ENCODE measurements around the gene CDA. TPM values are rescaled to one million over a fixed set of nuclear protein-coding genes. Genes with fewer than 3 reads are reported as not detected.
"Not testable (repeated sequence)": the region's sequence is repeated elsewhere in the genome, so short reads cannot be mapped to it uniquely, and the experiment has no call there.

CDA gene
- polyA plus RNA-seq, 4 donors, result 0.58 to 53.0 (median 4.4) TPM

- FAIRE-seq, result no peak
- Histone ChIP-seq H3K36me3 (ENCODE audit: control insufficient read depth in 3 of 3, insufficient read depth in 2 of 3, low read depth in 1 of 3, low read length in 3 of 3) (no peaks in the 10 kb centered on the region), H3K9me3 (ENCODE audit: control insufficient read depth in 2 of 2, insufficient read depth in 1 of 2, low read depth in 1 of 2, low read length in 1 of 2) (no peaks in the 10 kb centered on the region), H3K27ac (ENCODE audit: low read depth in 1 of 3, low read length in 2 of 3) (no peak overlapping the region), H3K27me3 (ENCODE audit: control insufficient read depth in 3 of 3, insufficient read depth in 3 of 3, low read length in 3 of 3) (peaks cover 0 to 5% (median 0%) of the 10 kb centered on the region in 3 donors), H3K4me1 (ENCODE audit: control insufficient read depth in 3 of 3, insufficient read depth in 2 of 3, low read depth in 1 of 3, low read length in 2 of 3) (no peaks in the 10 kb centered on the region), H3K4me3 (ENCODE audit: low read depth in 1 of 3, low read length in 3 of 3) (no peak overlapping the region)
- DNase-seq, result peak in 1 of 2 donors; percentile 29
- 83 to 87% (median 87%) methylated on average over 9 of the region's 9 CpGs for WGBS, 3 donors
These were observed 14.9 kb downstream of the CDA start for GRCh38 chr1:20603504-20604464.

- H3K9me3 ChIP-seq (ENCODE audit: control insufficient read depth in 2 of 2, insufficient read depth in 1 of 2, low read depth in 1 of 2, low read length in 1 of 2), result no peaks in the 10 kb centered on the region
- peak in 1 of 2 donors; percentile 53 for DNase-seq
These were observed 15.8 kb downstream of the CDA start for GRCh38 chr1:20604678-20605077.

GRCh38 chr1:20606801-20607570 lies 18.1 kb downstream of the CDA start:
- not testable (repeated sequence) for DNase-seq; H3K27me3 ChIP-seq (ENCODE audit: control insufficient read depth in 3 of 3, insufficient read depth in 3 of 3, low read length in 3 of 3); H3K4me1 ChIP-seq (ENCODE audit: control insufficient read depth in 3 of 3, insufficient read depth in 2 of 3, low read depth in 1 of 3, low read length in 2 of 3); H3K9me3 ChIP-seq (ENCODE audit: control insufficient read depth in 2 of 2, insufficient read depth in 1 of 2, low read depth in 1 of 2, low read length in 1 of 2); H3K4me3 ChIP-seq (ENCODE audit: low read depth in 1 of 3, low read length in 3 of 3); H3K36me3 ChIP-seq (ENCODE audit: control insufficient read depth in 3 of 3, insufficient read depth in 2 of 3, low read depth in 1 of 3, low read length in 3 of 3); H3K27ac ChIP-seq (ENCODE audit: low read depth in 1 of 3, low read length in 2 of 3); FAIRE-seq
- WGBS, 3 donors, result 70 to 82% (median 77%) methylated on average over 5 to 6 of the region's 7 CpGs

More at GRCh38 chr1:20604678-20605077, 15.8 kb downstream of the CDA start:
- no peak for FAIRE-seq
- Histone ChIP-seq H3K36me3 (ENCODE audit: control insufficient read depth in 3 of 3, insufficient read depth in 2 of 3, low read depth in 1 of 3, low read length in 3 of 3) (no peaks in the 10 kb centered on the region), H3K4me3 (ENCODE audit: low read depth in 1 of 3, low read length in 3 of 3) (no peak overlapping the region), H3K27ac (ENCODE audit: low read depth in 1 of 3, low read length in 2 of 3) (peak overlapping the region in 1 of 3 donors; percentile 36), H3K4me1 (ENCODE audit: control insufficient read depth in 3 of 3, insufficient read depth in 2 of 3, low read depth in 1 of 3, low read length in 2 of 3) (no peaks in the 10 kb centered on the region), H3K27me3 (ENCODE audit: control insufficient read depth in 3 of 3, insufficient read depth in 3 of 3, low read length in 3 of 3) (peaks cover 0 to 5% (median 0%) of the 10 kb centered on the region in 3 donors)
- WGBS, 3 donors, result 54 to 74% (median 56%) methylated on average over 7 of the region's 7 CpGs

- Histone ChIP-seq H3K36me3 (ENCODE audit: control insufficient read depth in 3 of 3, insufficient read depth in 2 of 3, low read depth in 1 of 3, low read length in 3 of 3) (no peaks in the 10 kb centered on the region), H3K4me1 (ENCODE audit: control insufficient read depth in 3 of 3, insufficient read depth in 2 of 3, low read depth in 1 of 3, low read length in 2 of 3) (no peaks in the 10 kb centered on the region), H3K27me3 (ENCODE audit: control insufficient read depth in 3 of 3, insufficient read depth in 3 of 3, low read length in 3 of 3) (peaks cover 0 to 5% (median 0%) of the 10 kb centered on the region in 3 donors), H3K27ac (ENCODE audit: low read depth in 1 of 3, low read length in 2 of 3) (no peak overlapping the region), H3K9me3 (ENCODE audit: control insufficient read depth in 2 of 2, insufficient read depth in 1 of 2, low read depth in 1 of 2, low read length in 1 of 2) (no peaks in the 10 kb centered on the region), H3K4me3 (ENCODE audit: low read depth in 1 of 3, low read length in 3 of 3) (no peak overlapping the region)
- no peak for DNase-seq
- FAIRE-seq, result no peak
- 71 to 84% (median 81%) methylated on average over 6 of the region's 6 CpGs for WGBS, 3 donors
These were observed 20.6 kb downstream of the CDA start for GRCh38 chr1:20609541-20609940.

GRCh38 chr1:20610970-20611369 lies 22.1 kb downstream of the CDA start:
- Histone ChIP-seq H3K4me1 (ENCODE audit: control insufficient read depth in 3 of 3, insufficient read depth in 2 of 3, low read depth in 1 of 3, low read length in 2 of 3) (no peaks in the 10 kb centered on the region), H3K4me3 (ENCODE audit: low read depth in 1 of 3, low read length in 3 of 3) (no peak overlapping the region), H3K27ac (ENCODE audit: low read depth in 1 of 3, low read length in 2 of 3) (no peak overlapping the region), H3K36me3 (ENCODE audit: control insufficient read depth in 3 of 3, insufficient read depth in 2 of 3, low read depth in 1 of 3, low read length in 3 of 3) (no peaks in the 10 kb centered on the region), H3K9me3 (ENCODE audit: control insufficient read depth in 2 of 2, insufficient read depth in 1 of 2, low read depth in 1 of 2, low read length in 1 of 2) (no peaks in the 10 kb centered on the region), H3K27me3 (ENCODE audit: control insufficient read depth in 3 of 3, insufficient read depth in 3 of 3, low read length in 3 of 3) (peaks cover 0 to 5% (median 0%) of the 10 kb centered on the region in 3 donors)
- FAIRE-seq (no peak), DNase-seq (no peak)
- WGBS, 3 donors, result 93 to 98% (median 95%) methylated on average over 2 of the region's 2 CpGs

GRCh38 chr1:20611652-20612051 lies 22.8 kb downstream of the CDA start:
- WGBS, 3 donors, result 90 to 95% (median 92%) methylated on average over 5 of the region's 5 CpGs
- Histone ChIP-seq H3K27ac (ENCODE audit: low read depth in 1 of 3, low read length in 2 of 3) (no peak overlapping the region), H3K4me1 (ENCODE audit: control insufficient read depth in 3 of 3, insufficient read depth in 2 of 3, low read depth in 1 of 3, low read length in 2 of 3) (no peaks in the 10 kb centered on the region), H3K4me3 (ENCODE audit: low read depth in 1 of 3, low read length in 3 of 3) (no peak overlapping the region), H3K27me3 (ENCODE audit: control insufficient read depth in 3 of 3, insufficient read depth in 3 of 3, low read length in 3 of 3) (peaks cover 0 to 5% (median 0%) of the 10 kb centered on the region in 3 donors), H3K9me3 (ENCODE audit: control insufficient read depth in 2 of 2, insufficient read depth in 1 of 2, low read depth in 1 of 2, low read length in 1 of 2) (no peaks in the 10 kb centered on the region), H3K36me3 (ENCODE audit: control insufficient read depth in 3 of 3, insufficient read depth in 2 of 3, low read depth in 1 of 3, low read length in 3 of 3) (no peaks in the 10 kb centered on the region)
- FAIRE-seq (no peak), DNase-seq (no peak)

GRCh38 chr1:20612221-20612746 lies 23.4 kb downstream of the CDA start:
- DNase-seq (no peak), FAIRE-seq (no peak)
- Histone ChIP-seq H3K4me1 (ENCODE audit: control insufficient read depth in 3 of 3, insufficient read depth in 2 of 3, low read depth in 1 of 3, low read length in 2 of 3) (no peaks in the 10 kb centered on the region), H3K9me3 (ENCODE audit: control insufficient read depth in 2 of 2, insufficient read depth in 1 of 2, low read depth in 1 of 2, low read length in 1 of 2) (no peaks in the 10 kb centered on the region), H3K27ac (ENCODE audit: low read depth in 1 of 3, low read length in 2 of 3) (no peak overlapping the region), H3K4me3 (ENCODE audit: low read depth in 1 of 3, low read length in 3 of 3) (no peak overlapping the region), H3K27me3 (ENCODE audit: control insufficient read depth in 3 of 3, insufficient read depth in 3 of 3, low read length in 3 of 3) (peaks cover 0 to 5% (median 0%) of the 10 kb centered on the region in 3 donors), H3K36me3 (ENCODE audit: control insufficient read depth in 3 of 3, insufficient read depth in 2 of 3, low read depth in 1 of 3, low read length in 3 of 3) (no peaks in the 10 kb centered on the region)
- 27 to 70% (median 52%) methylated on average over 11 of the region's 11 CpGs for WGBS, 3 donors

- no peak for FAIRE-seq
- 55 to 67% (median 63%) methylated on average over 3 of the region's 3 CpGs for WGBS, 3 donors
These were observed 25.3 kb downstream of the CDA start for GRCh38 chr1:20614131-20614579.

More at GRCh38 chr1:20614131-20614579, 25.3 kb downstream of the CDA start:
- H3K9me3 ChIP-seq (ENCODE audit: control insufficient read depth in 2 of 2, insufficient read depth in 1 of 2, low read depth in 1 of 2, low read length in 1 of 2), result no peaks in the 10 kb centered on the region
- peak overlapping the region in 1 of 3 donors; percentile 74 for H3K27ac ChIP-seq (ENCODE audit: low read depth in 1 of 3, low read length in 2 of 3)
- DNase-seq, result no peak
- no peaks in the 10 kb centered on the region for H3K27me3 ChIP-seq (ENCODE audit: control insufficient read depth in 3 of 3, insufficient read depth in 3 of 3, low read length in 3 of 3)
- no peaks in the 10 kb centered on the region for H3K4me1 ChIP-seq (ENCODE audit: control insufficient read depth in 3 of 3, insufficient read depth in 2 of 3, low read depth in 1 of 3, low read length in 2 of 3)
- no peaks in the 10 kb centered on the region for H3K36me3 ChIP-seq (ENCODE audit: control insufficient read depth in 3 of 3, insufficient read depth in 2 of 3, low read depth in 1 of 3, low read length in 3 of 3)
- no peak overlapping the region for H3K4me3 ChIP-seq (ENCODE audit: low read depth in 1 of 3, low read length in 3 of 3)

Data from small intestine (tissue), 7 donors.